Liver (tissue), 3 donors: ENCODE data around the gene MYRFL.

Experiments used
- EGR1 ChIP-seq, 2 donors: IDR thresholded peaks; 2 replicates each; pipeline ENCODE4 v1.6.1; 2016 to 2018; ENCODE audit warnings: antibody characterized with exemption in 2 of 2, low read depth in 2 of 2
- FOXA1 ChIP-seq: IDR thresholded peaks from 2 replicates; pipeline ENCODE4 v1.6.1; 2016; ENCODE audit warnings: antibody characterized with exemption
- GABPA ChIP-seq, 2 donors: IDR thresholded peaks in 1 of 2; conservative IDR thresholded peaks in 1 of 2; 2 replicates each; pipeline ENCODE4 v1.6.1; 2016; ENCODE audit warnings: antibody characterized with exemption in 2 of 2, mild to moderate bottlenecking in 1 of 2, moderate library complexity in 1 of 2
- HNF4G ChIP-seq: IDR thresholded peaks from 2 replicates; pipeline ENCODE4 v1.6.1; 2016; ENCODE audit warnings: antibody characterized with exemption
- JUND ChIP-seq, 2 donors: IDR thresholded peaks; 2 replicates each; pipeline ENCODE4 v1.6.1; 2016; ENCODE audit warnings: antibody characterized with exemption in 2 of 2
- RAD21 ChIP-seq, 2 donors: IDR thresholded peaks; 2 replicates each; pipeline ENCODE4 v1.6.1; 2016; ENCODE audit warnings: antibody characterized with exemption in 2 of 2, mild to moderate bottlenecking in 2 of 2
- REST ChIP-seq: IDR thresholded peaks from 2 replicates; pipeline ENCODE4 v1.6.1; 2016; ENCODE audit warnings: antibody characterized with exemption, mild to moderate bottlenecking
- TAF1 ChIP-seq: conservative IDR thresholded peaks from 2 replicates; pipeline ENCODE4 v1.6.1; 2016; ENCODE audit warnings: antibody characterized with exemption, mild to moderate bottlenecking
- YY1 ChIP-seq: IDR thresholded peaks from 2 replicates; pipeline ENCODE4 v1.6.1; 2016; ENCODE audit warnings: antibody characterized with exemption, mild to moderate bottlenecking
- ZBTB33 ChIP-seq: IDR thresholded peaks from 2 replicates; pipeline ENCODE4 v1.6.1; 2016; ENCODE audit warnings: antibody characterized with exemption
- TF ChIP-seq, protein P1 (sequence below): fragments of 150-350 bp; IDR thresholded peaks from 2 replicates; pipeline ENCODE4 v1.5.1; 2017; ENCODE audit warnings: improper control_type of control experiment, low read depth, low read length; ENCODE audit not compliant: missing input control
- TF ChIP-seq, protein P2 (sequence below): IDR thresholded peaks from 2 replicates; pipeline ENCODE4 v1.6.1; 2016; ENCODE audit warnings: antibody characterized with exemption
- TF ChIP-seq, protein P3 (sequence below): IDR thresholded peaks from 2 replicates; pipeline ENCODE4 v1.6.1; 2016; ENCODE audit warnings: antibody characterized with exemption
- donor health status: healthy.
- donor health status: healthy.

DNA sequence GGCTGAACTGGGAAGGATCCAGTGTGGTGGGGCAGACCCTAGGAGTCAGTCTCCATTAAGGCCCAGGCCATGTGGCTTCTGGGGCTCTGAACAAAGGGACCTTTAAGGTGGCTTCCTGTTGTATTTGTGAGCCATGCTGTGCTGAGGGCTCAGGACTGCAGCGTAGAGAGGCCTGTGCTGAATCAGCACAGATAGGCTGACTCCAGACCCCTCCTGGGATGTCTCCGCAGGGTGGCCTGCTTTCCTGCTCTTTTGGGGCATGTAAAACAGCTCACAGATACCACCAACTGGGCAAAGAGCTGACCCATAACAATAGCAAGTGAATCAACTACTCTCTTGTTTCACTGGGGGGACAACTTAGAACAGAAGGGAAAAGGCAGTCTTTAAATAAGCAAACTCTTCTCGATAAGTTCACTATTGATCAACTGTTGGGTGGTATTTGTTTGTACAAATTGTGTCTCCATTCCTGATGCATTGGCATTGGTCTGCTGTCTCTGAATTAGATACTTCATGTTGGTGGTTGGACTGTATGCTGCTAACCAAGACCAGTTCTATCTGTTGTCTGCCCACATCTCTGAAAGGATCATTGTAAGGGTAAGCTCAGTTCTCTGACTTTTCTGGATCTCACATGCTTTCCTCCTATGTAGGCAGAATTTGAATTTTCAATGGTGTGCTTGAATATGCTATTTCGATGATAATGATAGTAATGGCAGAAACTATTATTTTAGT is 71.8 kb downstream of the MYRFL start:
- TF ChIP-seq, protein P1, sequence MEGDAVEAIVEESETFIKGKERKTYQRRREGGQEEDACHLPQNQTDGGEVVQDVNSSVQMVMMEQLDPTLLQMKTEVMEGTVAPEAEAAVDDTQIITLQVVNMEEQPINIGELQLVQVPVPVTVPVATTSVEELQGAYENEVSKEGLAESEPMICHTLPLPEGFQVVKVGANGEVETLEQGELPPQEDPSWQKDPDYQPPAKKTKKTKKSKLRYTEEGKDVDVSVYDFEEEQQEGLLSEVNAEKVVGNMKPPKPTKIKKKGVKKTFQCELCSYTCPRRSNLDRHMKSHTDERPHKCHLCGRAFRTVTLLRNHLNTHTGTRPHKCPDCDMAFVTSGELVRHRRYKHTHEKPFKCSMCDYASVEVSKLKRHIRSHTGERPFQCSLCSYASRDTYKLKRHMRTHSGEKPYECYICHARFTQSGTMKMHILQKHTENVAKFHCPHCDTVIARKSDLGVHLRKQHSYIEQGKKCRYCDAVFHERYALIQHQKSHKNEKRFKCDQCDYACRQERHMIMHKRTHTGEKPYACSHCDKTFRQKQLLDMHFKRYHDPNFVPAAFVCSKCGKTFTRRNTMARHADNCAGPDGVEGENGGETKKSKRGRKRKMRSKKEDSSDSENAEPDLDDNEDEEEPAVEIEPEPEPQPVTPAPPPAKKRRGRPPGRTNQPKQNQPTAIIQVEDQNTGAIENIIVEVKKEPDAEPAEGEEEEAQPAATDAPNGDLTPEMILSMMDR: no peak
- TF ChIP-seq GABPA (IDR thresholded peaks at IDR 0.05 in 1 of 2, conservative IDR thresholded peaks at IDR 0.05 in 1 of 2) (no peak), RAD21 (IDR thresholded peaks at IDR 0.05) (no peak), YY1 (no peak), TAF1 (no peak), REST (no peak), EGR1 (IDR thresholded peaks at IDR 0.05; ENCODE audit: low read depth in 2 of 2) (no peak), JUND (IDR thresholded peaks at IDR 0.05) (no peak), FOXA1 (no peak), HNF4G (no peak), ZBTB33 (no peak)
- TF ChIP-seq, protein P2, sequence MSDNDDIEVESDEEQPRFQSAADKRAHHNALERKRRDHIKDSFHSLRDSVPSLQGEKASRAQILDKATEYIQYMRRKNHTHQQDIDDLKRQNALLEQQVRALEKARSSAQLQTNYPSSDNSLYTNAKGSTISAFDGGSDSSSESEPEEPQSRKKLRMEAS: no peak
- TF ChIP-seq, protein P3, sequence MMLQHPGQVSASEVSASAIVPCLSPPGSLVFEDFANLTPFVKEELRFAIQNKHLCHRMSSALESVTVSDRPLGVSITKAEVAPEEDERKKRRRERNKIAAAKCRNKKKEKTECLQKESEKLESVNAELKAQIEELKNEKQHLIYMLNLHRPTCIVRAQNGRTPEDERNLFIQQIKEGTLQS: no peak
